CD4-positive, alpha-beta T cell treated with Interleukin-15 for 1 hour (primary cell): ENCODE data around the gene TSPEAR.
"Not testable (repeated sequence)": the region's sequence is repeated elsewhere in the genome, so short reads cannot be mapped to it uniquely, and the experiment has no call there.

Experiments used
- DNase-seq: peaks from one replicate; pipeline ENCODE4 v3.0.0-alpha.2; 2020

The TSPEAR gene

GRCh38 chr21:44600118-44600978 is 111.0 kb downstream of the TSPEAR start, which contains the start of gene KRTAP10-7:
Gene KRTAP10-7 (plus strand): TSS chr21:44600597. CDS start chr21:44600622, 25 bp downstream.
- DNase-seq: not testable (repeated sequence)

GRCh38 chr21:44599264-44600029 is 111.9 kb downstream of the TSPEAR start:
- no peak for DNase-seq

- DNase-seq: no peak
Measured at GRCh38 chr21:44598061-44598460, 113.3 kb downstream of the TSPEAR start.

DNA sequence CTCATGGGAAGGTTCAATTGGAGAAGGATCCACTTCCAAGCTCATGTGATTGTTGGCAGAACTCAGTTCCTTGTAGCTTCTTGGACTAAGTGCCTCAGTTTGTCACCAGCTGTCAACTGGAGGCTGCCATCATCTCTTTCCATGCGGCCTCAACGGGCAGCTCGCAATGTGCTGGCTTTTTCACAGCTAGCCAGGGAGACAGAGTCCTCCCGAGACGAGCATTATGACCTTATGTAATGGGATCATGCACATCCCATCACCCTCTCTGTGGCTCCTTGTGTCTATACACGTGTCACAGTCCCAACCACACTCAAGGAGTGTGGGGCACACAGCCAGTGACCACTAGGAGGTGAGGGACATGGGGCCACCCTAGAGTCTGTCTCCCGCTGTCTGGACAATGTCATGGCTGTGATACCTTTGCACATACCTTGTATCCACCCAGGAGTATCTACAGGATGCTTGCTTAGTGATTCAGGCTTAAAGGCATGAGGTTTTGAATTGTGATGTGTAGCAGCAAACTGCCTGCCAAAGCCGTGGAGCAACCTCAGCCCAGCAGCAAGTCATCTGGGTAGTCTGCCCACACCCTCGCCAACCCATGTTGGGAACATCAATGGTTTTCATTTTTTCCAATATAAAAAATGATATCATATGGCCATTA is 115.2 kb downstream of the TSPEAR start:
- DNase-seq: no peak

- no peak for DNase-seq
Measured at GRCh38 chr21:44595524-44595923, 115.8 kb downstream of the TSPEAR start.

GRCh38 chr21:44594406-44594916 is 116.9 kb downstream of the TSPEAR start:
- no peak for DNase-seq

DNA sequence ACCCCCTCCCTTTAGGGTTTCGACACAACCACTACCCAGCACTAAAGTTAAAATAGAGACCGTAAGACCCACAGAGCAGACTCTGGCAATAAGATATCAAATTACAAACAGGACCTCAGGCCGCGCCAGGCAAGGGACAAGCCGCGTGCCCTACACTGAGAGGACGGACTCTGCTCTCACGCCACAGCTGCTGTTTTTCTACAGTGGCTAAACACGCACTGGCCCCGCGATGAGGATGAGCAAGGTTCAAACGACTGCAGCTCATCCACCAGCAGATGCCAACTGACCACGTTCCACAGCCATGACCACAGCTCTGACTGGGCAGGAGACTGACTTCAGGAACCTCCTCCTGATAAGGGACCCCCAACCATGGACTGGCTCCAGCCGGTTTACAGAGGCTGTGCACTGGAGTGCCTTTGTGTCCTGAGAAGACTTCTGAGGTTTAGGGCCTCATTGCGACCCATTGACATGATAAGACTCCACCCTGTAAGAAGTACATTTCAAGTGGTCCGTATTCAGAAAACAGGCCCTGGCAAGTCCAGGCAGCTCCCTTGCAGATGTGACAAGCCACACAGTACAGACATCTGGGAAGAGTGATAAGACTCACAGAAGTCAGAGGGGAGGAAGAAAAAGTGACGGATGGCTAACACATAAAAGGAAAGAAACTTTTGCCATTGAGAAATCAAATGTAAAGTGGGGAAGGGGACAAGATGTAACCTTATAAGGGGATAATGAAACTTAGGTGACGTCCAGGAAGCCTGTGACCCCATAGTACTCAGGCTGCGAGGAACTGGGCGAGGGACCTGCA is 117.6 kb downstream of the TSPEAR start:
- DNase-seq: no peak

- no peak for DNase-seq
Measured at GRCh38 chr21:44592446-44593311, 118.7 kb downstream of the TSPEAR start, which contains the start of gene KRTAP10-6. Gene KRTAP10-6 (minus strand): TSS chr21:44592505. CDS start chr21:44592484, 21 bp downstream.

DNA sequence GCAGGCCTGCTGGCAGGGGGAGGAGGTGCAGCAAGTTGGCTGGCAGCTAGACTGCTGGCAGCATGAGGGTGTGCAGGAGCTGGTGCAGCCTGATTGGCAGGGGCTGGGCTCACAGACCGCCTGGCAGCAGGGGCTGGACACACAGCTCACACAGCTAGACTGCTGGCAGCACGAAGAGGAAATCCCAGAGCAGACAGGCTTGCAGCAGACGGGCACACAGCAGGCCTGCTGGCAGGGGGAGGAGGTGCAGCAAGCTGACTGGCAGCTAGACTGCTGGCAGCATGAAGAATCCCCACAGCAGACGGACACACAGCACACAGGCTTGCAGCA is 119.6 kb downstream of the TSPEAR start:
- DNase-seq: not testable (repeated sequence)

DNA sequence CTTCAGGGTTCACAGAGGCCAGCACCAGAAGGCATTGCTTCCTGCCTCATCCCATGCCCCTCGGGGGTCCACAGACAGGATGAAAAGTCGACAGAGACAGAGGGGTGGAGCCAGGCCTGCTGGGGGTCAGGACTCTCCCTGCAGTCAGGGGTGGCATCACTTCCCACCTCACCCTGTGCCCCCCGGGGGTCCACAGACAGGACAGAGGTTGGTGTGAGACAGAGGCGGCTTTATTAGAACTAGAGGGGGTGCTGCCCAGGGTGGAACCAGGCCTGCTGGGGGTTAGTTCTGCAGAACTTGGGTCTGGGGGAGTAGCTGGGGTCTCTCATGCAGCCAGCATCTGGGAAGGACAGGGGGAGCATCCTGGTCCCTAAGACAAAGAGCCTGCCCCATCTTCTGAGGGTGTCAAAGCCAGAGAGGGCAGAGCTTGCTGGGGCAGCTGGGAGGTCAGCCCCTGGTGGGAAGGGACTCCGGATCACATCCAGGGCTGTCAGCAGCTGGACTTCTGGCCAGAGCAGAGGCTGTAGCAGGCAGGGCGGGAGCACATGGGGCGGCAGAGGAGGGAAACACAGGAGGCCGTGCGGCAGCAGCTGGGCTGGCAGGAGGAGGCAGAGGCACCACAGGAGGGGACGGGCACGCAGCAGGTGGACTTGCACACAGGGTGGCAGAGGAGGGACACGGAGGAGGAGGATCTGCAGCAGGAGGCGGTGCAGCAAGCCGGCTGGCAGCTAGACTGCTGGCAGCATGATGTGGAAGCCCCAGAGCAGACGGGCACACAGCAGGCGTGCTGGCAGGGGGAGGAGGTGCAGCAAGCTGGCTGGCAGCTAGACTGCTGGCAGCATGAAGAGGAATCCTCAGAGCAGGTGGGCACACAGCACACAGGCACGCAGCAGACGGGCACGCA is 120.2 kb downstream of the TSPEAR start:
- not testable (repeated sequence) for DNase-seq

GRCh38 chr21:44590311-44590721 is 121.1 kb downstream of the TSPEAR start:
- no peak for DNase-seq

DNA sequence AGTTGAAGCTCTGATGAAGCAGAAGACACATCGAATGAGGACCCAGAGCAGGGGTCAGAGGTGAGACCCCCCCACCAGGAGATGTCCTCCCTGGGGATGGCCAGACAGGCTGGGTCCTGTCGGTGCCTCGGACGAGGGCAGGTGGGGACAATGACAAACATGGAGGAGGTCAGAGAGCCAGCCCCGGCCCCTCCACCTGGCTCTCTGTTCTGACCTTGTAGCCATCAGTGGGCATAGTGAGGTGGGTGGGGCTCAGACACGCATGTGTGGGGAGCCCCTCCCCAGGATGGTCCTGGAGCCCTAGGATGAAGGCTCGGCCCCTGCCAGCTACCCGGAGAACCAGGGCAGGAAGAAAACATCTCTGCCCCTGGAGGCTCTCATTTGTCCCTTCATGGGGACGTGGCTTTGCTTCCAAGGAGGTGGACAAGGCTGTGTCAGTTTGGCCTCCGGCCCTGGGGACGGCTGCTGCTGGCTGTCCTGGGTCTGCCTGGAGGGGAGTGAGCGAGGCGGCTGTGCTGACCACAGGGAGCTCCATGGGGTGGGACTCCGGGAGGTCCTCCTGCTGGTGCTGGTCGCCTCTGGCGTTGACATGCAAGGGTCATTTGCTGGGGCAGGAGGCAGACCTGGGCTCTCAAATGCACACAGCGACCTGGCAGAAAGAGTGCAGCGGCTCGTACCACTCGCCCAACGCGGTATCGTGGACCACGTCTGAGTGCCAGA is 121.6 kb downstream of the TSPEAR start:
- no peak for DNase-seq

GRCh38 chr21:44589094-44589493 is 122.3 kb downstream of the TSPEAR start:
- no peak for DNase-seq

GRCh38 chr21:44585892-44586291 is 125.5 kb downstream of the TSPEAR start:
- DNase-seq: no peak

- DNase-seq: no peak
Measured at GRCh38 chr21:44583800-44584147, 127.6 kb downstream of the TSPEAR start.

DNA sequence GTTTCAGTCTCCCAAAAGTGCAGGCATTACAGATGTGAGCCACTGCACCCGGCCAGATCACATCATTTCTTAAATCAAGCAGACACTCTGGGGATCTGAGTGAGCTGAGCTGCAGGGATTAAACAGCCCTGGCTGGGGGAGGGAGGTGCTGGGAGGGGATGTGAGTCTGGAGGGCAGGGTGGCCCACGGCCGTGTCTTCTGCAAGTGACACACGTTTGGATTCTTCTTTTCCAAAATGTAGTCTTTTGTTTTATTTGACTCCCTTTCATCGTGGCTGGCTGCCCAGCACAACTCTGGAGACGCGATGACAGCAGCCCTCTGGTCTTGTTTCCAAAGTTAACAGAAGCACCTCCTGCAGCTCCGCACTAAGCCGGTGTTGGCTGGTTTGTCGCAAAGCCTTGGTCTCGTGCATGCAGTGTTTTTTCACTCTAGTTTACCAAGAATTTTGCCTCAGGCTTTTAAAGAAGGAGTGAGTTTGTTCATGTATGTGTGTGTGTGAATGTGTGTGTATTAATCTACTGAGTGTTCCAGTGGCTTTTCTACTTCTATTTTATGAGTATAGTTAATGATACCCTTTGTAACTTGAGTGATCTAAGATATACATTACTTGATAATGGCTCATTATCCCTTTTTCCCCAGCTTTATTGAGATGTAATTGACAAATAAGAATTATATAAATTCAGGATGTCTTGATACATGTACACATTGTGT is 128.1 kb downstream of the TSPEAR start:
- no peak for DNase-seq

GRCh38 chr21:44582055-44582454 is 129.3 kb downstream of the TSPEAR start:
- no peak for DNase-seq

GRCh38 chr21:44581158-44581557 is 130.2 kb downstream of the TSPEAR start:
- DNase-seq: no peak
